ENCODE measurements around the gene ITPA. TPM values are rescaled to one million over a fixed set of nuclear protein-coding genes. Genes with fewer than 3 reads are reported as not detected.

ITPA gene
- total RNA-seq, result 39.9 TPM

DNA sequence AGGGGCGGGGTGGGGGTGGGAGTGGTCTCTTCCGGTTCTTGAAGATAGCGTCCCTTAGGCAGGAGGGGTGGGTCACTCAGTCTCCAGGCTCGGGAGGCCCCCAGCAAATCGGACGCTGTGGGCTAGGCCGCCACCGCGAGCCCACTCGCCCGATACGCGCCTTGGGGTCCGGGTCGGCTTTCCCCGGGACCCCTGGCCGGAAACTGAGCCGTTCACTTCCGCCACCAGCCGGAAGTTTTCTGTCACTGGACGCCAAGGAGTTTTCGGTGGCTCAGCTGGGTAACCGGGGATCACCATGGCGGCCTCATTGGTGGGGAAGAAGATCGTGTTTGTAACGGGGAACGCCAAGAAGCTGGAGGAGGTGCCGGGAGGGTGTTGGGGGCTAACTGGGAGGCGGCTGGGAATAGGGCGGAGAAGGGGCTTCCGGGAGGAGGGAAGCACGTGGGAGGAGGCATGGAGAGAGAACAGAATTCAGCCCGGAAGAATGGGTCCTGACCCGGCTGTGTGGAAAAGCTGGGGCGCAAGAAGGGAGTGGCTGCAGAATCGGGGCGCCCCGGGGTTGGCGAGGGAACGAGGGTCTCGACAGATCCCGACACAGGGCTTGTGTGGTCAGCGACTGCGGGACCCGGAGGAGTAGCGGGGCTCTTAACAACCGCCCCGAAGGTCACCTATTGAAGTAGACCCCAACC lies at the start of gene ITPA:
TSS of gene ITPA (plus strand) at position 242 of the 689 bp plus-strand sequence. CDS start at position 296, 54 bp downstream.

GRCh38 chr20:3172933-3173609 lies 36.2 kb upstream of the ITPA start, which contains the start of gene LZTS3:
Gene LZTS3, minus strand, starts transcription at chr20:3173549. Its CDS starts 6,386 bp downstream, at chr20:3167163.

GRCh38 chr20:3204124-3204794 lies 5.0 kb upstream of the ITPA start, which contains the start of gene DDRGK1:
Gene DDRGK1, minus strand, starts transcription at chr20:3204682. Its CDS starts 55 bp downstream, at chr20:3204627.

GRCh38 chr20:3239026-3239866 lies 29.9 kb downstream of the ITPA start, which contains the start of gene SLC4A11:
Gene SLC4A11, minus strand, starts transcription at chr20:3239190. Its CDS starts 53 bp downstream, at chr20:3239137.

Other genes starting within 250 kb of the ITPA start
- not detected for gene GNRH2, start 165.9 kb upstream of the ITPA start, total RNA-seq
- 31.4 TPM for gene MRPS26, start 163.4 kb upstream of the ITPA start, total RNA-seq
- gene OXT, start 137.9 kb upstream of the ITPA start, total RNA-seq, result 46.4 TPM
- gene AVP, start 124.8 kb upstream of the ITPA start, total RNA-seq, result 51.9 TPM
- gene FASTKD5, start 49.6 kb upstream of the ITPA start, total RNA-seq, result 19.8 TPM
- 2.5 TPM for gene UBOX5, start 49.6 kb upstream of the ITPA start, total RNA-seq
- gene LZTS3, start 35.9 kb upstream of the ITPA start, total RNA-seq, result 36.9 TPM
- gene DDRGK1, start 4.8 kb upstream of the ITPA start, total RNA-seq, result 33.0 TPM
- gene SLC4A11, start 29.7 kb downstream of the ITPA start, total RNA-seq, result not detected
- 42.0 TPM for gene DNAAF9, start 198.2 kb downstream of the ITPA start, total RNA-seq

Data from diencephalon (tissue), 1 donor.